ENCODE data around the gene PSENEN. TPM values are rescaled to one million over a fixed set of nuclear protein-coding genes. Genes with fewer than 3 reads are reported as not detected.

The PSENEN gene
- polyA plus RNA-seq, 4 donors, result 59.7 to 95.9 (median 70.1) TPM

DNA sequence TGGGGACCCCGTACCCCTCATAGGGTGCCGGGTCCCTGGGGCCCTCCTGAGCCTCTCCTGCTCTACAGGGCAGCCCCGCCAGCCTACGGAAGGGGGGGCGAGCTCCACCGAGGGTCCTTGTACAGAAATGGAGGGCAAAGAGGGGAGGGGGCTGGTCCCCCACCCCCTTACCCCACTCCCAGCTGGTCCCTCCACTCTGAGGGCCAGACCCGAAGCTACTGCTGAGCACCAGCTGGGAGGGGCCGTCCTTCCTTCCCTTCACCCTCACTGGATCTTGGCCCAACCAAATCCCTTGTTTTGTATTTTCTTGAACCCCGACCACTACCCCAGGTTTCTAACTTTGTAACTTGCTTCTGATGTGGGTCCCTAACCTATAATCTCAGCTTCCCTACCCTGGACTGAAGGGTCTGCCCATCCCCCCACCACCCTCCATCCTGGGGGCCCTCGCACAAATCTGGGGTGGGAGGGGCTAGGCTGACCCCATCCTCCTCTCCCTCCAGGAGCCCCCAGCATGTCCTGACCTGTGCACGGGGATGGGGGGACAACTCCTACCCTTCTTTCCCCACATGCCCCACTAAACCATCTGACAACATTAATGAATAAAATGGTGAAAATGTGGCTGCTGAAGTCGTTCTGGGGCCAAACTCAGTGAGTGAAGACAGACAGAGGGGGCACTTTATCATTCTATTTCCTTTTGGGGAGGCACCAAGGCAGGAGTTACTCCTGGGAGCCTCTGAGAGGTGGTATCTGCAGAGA, 42.9 kb downstream of the PSENEN start:
- FAIRE-seq (no peak), DNase-seq (no peak)
- peaks cover 0 to 14% (median 0%) of the 10 kb centered on the region in 3 donors for H3K4me1 ChIP-seq (ENCODE audit: control insufficient read depth in 3 of 3, insufficient read depth in 2 of 3, low read depth in 1 of 3, low read length in 2 of 3)
- no peaks in the 10 kb centered on the region for H3K27me3 ChIP-seq (ENCODE audit: control insufficient read depth in 3 of 3, insufficient read depth in 3 of 3, low read length in 3 of 3)
- no peak overlapping the region for H3K27ac ChIP-seq (ENCODE audit: low read depth in 1 of 3, low read length in 2 of 3)
- no peaks in the 10 kb centered on the region for H3K9me3 ChIP-seq (ENCODE audit: control insufficient read depth in 2 of 2, insufficient read depth in 1 of 2, low read depth in 1 of 2, low read length in 1 of 2)
- H3K36me3 ChIP-seq (ENCODE audit: control insufficient read depth in 3 of 3, insufficient read depth in 2 of 3, low read depth in 1 of 3, low read length in 3 of 3), result peaks cover 0 to 10% (median 2%) of the 10 kb centered on the region in 3 donors
- 78 to 86% (median 82%) methylated on average over 12 of the region's 12 CpGs for WGBS, 3 donors
- H3K4me3 ChIP-seq (ENCODE audit: low read depth in 1 of 3, low read length in 3 of 3), result no peak overlapping the region

DNA sequence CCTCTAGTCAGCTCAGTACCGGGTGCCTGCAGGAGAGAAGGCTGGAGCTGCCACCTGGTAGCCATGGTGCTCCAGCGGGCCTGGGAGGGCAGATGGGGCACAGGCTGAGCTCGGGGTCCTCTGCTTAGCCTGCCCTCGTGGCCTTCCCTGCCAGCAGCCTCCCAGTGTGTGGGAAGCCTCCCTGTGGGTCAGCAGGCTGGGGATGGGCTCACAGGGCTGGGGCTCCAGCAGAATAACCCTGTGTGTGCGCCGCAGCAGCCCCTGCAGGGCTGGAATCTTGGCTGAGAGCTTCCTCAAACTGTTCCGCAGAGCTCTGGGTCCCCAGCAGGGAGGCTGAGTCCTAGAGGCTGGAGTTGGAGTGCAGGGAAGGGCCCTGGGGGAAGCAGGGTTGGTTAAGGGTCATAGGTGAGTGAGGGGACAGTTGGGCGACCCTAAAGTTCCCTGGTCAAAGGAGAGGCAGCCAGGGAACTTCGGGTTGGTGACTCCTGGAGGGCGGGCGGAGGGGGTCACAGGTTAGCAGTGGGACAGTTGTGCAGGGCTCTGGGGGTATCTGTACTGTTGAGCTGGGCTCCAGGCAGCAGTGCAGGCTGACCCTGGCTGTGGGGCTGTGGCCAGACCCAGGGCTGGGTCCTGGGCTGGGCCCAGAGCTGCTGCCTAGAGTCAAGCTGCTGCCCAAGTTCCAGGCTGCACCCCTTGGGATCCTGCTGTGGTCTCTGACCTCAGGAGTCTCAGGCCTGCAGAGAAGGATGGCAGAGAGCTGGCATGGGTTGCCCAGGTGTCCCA, 43.9 kb downstream of the PSENEN start:
- H3K27me3 ChIP-seq (ENCODE audit: control insufficient read depth in 3 of 3, insufficient read depth in 3 of 3, low read length in 3 of 3), result no peaks in the 10 kb centered on the region
- H3K36me3 ChIP-seq (ENCODE audit: control insufficient read depth in 3 of 3, insufficient read depth in 2 of 3, low read depth in 1 of 3, low read length in 3 of 3), result peaks cover 0 to 6% (median 2%) of the 10 kb centered on the region in 3 donors
- H3K27ac ChIP-seq (ENCODE audit: low read depth in 1 of 3, low read length in 2 of 3), result no peak overlapping the region
- no peak overlapping the region for H3K4me3 ChIP-seq (ENCODE audit: low read depth in 1 of 3, low read length in 3 of 3)
- 79 to 85% (median 84%) methylated on average over 11 of the region's 11 CpGs for WGBS, 3 donors
- DNase-seq (no peak), FAIRE-seq (no peak)
- H3K9me3 ChIP-seq (ENCODE audit: control insufficient read depth in 2 of 2, insufficient read depth in 1 of 2, low read depth in 1 of 2, low read length in 1 of 2), result no peaks in the 10 kb centered on the region
- H3K4me1 ChIP-seq (ENCODE audit: control insufficient read depth in 3 of 3, insufficient read depth in 2 of 3, low read depth in 1 of 3, low read length in 2 of 3), result peaks cover 0 to 14% (median 0%) of the 10 kb centered on the region in 3 donors

DNA sequence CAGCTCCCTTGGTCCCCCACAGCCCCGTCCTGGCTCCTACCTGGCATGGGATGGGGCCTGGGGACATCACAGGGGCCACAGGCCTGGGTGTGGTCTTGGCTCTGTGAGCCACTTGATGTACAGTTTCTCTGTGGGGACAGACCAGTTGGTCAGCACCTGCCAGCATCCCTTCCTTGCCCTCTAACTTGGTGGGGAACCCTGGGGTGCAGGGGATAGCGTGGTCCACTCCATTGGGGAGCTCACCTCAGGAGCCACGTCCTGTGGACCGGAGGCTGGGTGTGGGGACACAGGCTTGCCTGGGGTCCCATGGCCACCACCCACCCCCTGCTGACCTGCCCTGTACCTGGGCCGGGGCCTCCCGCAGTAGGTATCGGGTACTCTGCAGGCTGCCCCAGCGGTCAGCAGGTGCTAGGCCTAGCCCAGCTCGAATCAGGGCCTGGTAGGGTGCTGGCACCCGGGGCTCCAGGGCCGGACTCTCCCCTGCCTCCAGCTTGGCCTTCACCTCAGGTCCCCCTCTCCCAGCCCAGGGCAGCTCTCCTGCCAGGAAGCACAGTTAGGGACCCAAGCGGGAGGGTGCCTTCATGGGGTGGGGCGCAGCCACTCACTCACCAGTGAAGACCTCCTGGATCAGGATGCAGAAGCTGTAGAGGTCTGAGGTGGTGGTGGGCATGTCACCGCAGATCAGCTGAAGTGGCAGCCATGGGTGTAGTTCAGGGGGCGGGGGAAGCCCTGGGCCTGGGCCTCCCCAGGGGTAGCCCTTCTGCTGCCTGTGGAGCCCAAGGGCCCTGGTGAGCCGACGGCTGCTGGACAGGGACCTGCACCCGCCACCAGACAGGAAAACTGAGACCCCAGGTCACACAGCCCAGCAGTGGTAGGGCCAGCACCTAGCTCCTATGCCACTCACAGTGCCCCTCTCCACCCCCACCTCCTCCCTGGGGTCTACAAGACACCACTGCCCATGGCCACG, 44.8 kb downstream of the PSENEN start:
- H3K4me1 ChIP-seq (ENCODE audit: control insufficient read depth in 3 of 3, insufficient read depth in 2 of 3, low read depth in 1 of 3, low read length in 2 of 3), result peaks cover 0 to 14% (median 0%) of the 10 kb centered on the region in 3 donors
- FAIRE-seq, result no peak
- H3K4me3 ChIP-seq (ENCODE audit: low read depth in 1 of 3, low read length in 3 of 3), result no peak overlapping the region
- peaks cover 0 to 4% (median 2%) of the 10 kb centered on the region in 3 donors for H3K36me3 ChIP-seq (ENCODE audit: control insufficient read depth in 3 of 3, insufficient read depth in 2 of 3, low read depth in 1 of 3, low read length in 3 of 3)
- no peak for DNase-seq
- WGBS, 3 donors, result 82 to 90% (median 89%) methylated on average over 17 to 19 of the region's 19 CpGs
- no peaks in the 10 kb centered on the region for H3K9me3 ChIP-seq (ENCODE audit: control insufficient read depth in 2 of 2, insufficient read depth in 1 of 2, low read depth in 1 of 2, low read length in 1 of 2)
- no peaks in the 10 kb centered on the region for H3K27me3 ChIP-seq (ENCODE audit: control insufficient read depth in 3 of 3, insufficient read depth in 3 of 3, low read length in 3 of 3)
- no peak overlapping the region for H3K27ac ChIP-seq (ENCODE audit: low read depth in 1 of 3, low read length in 2 of 3)

DNA sequence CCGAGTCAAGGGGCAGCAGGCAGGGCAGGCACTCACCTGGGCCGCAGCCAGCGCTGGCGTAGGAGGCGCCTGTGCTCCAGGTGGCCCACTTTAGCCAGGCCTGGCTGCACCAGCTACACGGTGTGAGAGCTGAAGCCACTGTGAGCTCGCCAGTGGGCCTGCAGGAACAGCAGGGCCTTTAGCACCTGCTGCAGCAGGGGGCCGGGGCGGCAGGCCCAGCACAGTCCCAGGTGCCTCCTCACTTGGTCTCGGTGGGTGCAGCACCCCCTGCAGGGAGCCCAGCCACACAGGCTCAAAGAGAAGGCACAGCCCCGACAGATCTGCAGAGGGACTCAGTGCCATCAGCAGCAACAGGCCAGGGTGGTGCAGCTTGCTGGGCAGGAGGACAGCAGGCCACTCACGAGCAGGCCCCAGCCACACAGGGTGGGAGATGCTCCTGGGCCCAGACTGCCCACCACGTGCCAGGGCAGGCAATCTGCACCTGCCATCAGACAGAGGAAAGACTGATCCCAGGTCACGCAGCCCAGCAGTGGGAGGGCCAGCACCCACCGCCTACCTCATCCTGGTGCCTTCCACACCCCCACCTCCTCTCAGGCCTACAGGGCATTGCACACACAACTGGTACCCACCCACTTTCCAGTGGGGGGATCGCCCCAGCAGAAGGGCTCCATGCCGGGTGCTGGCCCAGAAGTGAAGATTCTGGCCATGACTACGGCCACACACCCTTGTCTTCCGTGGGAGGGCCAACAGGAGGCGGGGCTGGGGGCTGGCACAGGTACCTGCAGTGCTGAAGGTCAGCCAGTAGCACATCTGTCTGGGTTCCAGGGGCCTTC, 45.7 kb downstream of the PSENEN start:
- DNase-seq, result no peak
- Histone ChIP-seq H3K9me3 (ENCODE audit: control insufficient read depth in 2 of 2, insufficient read depth in 1 of 2, low read depth in 1 of 2, low read length in 1 of 2) (no peaks in the 10 kb centered on the region), H3K36me3 (ENCODE audit: control insufficient read depth in 3 of 3, insufficient read depth in 2 of 3, low read depth in 1 of 3, low read length in 3 of 3) (peaks cover 0 to 2% (median 2%) of the 10 kb centered on the region in 3 donors), H3K27ac (ENCODE audit: low read depth in 1 of 3, low read length in 2 of 3) (no peak overlapping the region), H3K4me3 (ENCODE audit: low read depth in 1 of 3, low read length in 3 of 3) (no peak overlapping the region), H3K27me3 (ENCODE audit: control insufficient read depth in 3 of 3, insufficient read depth in 3 of 3, low read length in 3 of 3) (peaks cover 0 to 2% (median under 1%) of the 10 kb centered on the region in 3 donors), H3K4me1 (ENCODE audit: control insufficient read depth in 3 of 3, insufficient read depth in 2 of 3, low read depth in 1 of 3, low read length in 2 of 3) (peaks cover 0 to 7% (median 0%) of the 10 kb centered on the region in 3 donors)
- FAIRE-seq, result no peak
- 55 to 63% (median 56%) methylated on average over 18 to 20 of the region's 20 CpGs for WGBS, 3 donors

DNA sequence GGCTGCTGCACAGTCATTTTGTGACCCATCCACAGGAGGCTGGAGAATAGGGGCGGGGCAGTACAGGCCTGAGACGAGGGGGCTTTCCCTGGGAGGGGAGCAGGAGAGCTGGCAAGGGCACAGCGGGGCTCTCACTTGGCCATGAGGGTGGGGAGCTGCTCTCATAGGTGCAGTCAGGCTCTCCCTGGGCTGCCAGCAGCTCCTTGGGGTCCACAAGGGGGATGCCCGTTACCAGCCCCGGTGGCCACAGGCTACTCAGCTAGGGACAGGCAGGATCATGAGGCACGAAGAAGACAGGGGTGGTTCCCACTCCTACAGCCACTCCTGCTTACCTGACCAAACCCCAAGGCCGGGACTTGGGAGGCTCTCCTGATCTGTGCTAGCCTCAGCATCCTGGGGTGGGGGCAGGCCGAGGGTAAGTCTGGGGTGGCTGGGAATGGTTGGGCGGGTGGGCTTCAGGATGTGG, 46.4 kb downstream of the PSENEN start:
- Histone ChIP-seq H3K36me3 (ENCODE audit: control insufficient read depth in 3 of 3, insufficient read depth in 2 of 3, low read depth in 1 of 3, low read length in 3 of 3) (peaks cover 0 to 2% (median 2%) of the 10 kb centered on the region in 3 donors), H3K27me3 (ENCODE audit: control insufficient read depth in 3 of 3, insufficient read depth in 3 of 3, low read length in 3 of 3) (peaks cover 0 to 8% (median 7%) of the 10 kb centered on the region in 3 donors), H3K4me1 (ENCODE audit: control insufficient read depth in 3 of 3, insufficient read depth in 2 of 3, low read depth in 1 of 3, low read length in 2 of 3) (peaks cover 0 to under 1% (median 0%) of the 10 kb centered on the region in 3 donors), H3K4me3 (ENCODE audit: low read depth in 1 of 3, low read length in 3 of 3) (no peak overlapping the region), H3K27ac (ENCODE audit: low read depth in 1 of 3, low read length in 2 of 3) (no peak overlapping the region), H3K9me3 (ENCODE audit: control insufficient read depth in 2 of 2, insufficient read depth in 1 of 2, low read depth in 1 of 2, low read length in 1 of 2) (no peaks in the 10 kb centered on the region)
- FAIRE-seq (no peak), DNase-seq (no peak)
- WGBS, 3 donors, result 76 to 85% (median 78%) methylated on average over 9 of the region's 9 CpGs

DNA sequence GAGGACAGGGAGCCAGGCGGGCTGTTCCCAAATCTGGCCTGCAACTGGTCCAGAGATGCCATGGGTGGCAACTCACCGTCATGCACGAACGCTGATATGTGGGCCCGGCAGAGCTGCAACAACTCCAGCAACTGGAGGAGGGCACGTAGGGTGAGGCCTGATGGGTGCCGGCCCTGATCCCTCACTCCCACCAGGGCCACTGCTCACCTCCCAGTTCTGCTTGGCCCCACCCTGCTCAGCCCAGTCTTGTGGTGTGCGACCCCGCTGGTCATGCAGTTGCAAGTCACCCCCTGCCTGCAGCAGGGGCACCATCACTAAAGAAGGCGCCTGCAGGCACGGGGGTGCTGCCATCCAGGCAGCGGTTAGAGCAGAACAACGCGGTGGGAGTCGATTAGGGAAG, 46.9 kb downstream of the PSENEN start:
- H3K4me1 ChIP-seq (ENCODE audit: control insufficient read depth in 3 of 3, insufficient read depth in 2 of 3, low read depth in 1 of 3, low read length in 2 of 3), result no peaks in the 10 kb centered on the region
- H3K27me3 ChIP-seq (ENCODE audit: control insufficient read depth in 3 of 3, insufficient read depth in 3 of 3, low read length in 3 of 3), result peaks cover 0 to 13% (median 8%) of the 10 kb centered on the region in 3 donors
- H3K36me3 ChIP-seq (ENCODE audit: control insufficient read depth in 3 of 3, insufficient read depth in 2 of 3, low read depth in 1 of 3, low read length in 3 of 3), result peaks cover 0 to under 1% (median under 1%) of the 10 kb centered on the region in 3 donors
- H3K9me3 ChIP-seq (ENCODE audit: control insufficient read depth in 2 of 2, insufficient read depth in 1 of 2, low read depth in 1 of 2, low read length in 1 of 2), result no peaks in the 10 kb centered on the region
- WGBS, 3 donors, result 85 to 94% (median 91%) methylated on average over 15 of the region's 15 CpGs
- H3K4me3 ChIP-seq (ENCODE audit: low read depth in 1 of 3, low read length in 3 of 3), result no peak overlapping the region
- DNase-seq (no peak), FAIRE-seq (no peak)
- H3K27ac ChIP-seq (ENCODE audit: low read depth in 1 of 3, low read length in 2 of 3), result no peak overlapping the region

DNA sequence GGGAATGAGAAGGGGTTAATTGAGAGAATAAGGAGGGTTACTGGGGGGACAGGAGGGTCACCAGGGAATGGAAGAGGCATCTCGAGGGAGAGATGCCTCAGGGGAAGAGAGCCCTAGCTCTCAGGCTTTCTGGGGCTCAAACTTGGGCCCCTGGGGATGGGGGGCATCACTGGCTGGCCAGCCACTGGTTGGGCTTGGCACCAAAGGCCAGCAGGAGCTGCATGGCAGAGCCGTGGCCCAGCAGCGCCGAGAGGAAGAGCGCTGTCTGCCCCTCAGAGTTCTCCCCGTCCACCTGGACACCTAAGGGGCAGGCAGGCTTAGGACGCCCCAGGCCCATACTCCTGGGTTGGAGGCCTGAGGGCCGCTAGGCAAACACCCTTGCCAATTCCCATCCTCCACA, 47.4 kb downstream of the PSENEN start:
- H3K27me3 ChIP-seq (ENCODE audit: control insufficient read depth in 3 of 3, insufficient read depth in 3 of 3, low read length in 3 of 3), result peaks cover 0 to 19% (median 8%) of the 10 kb centered on the region in 3 donors
- FAIRE-seq (no peak), DNase-seq (no peak)
- no peak overlapping the region for H3K27ac ChIP-seq (ENCODE audit: low read depth in 1 of 3, low read length in 2 of 3)
- WGBS, 3 donors, result 74 to 77% (median 76%) methylated on average over 8 of the region's 8 CpGs
- H3K4me1 ChIP-seq (ENCODE audit: control insufficient read depth in 3 of 3, insufficient read depth in 2 of 3, low read depth in 1 of 3, low read length in 2 of 3), result no peaks in the 10 kb centered on the region
- H3K36me3 ChIP-seq (ENCODE audit: control insufficient read depth in 3 of 3, insufficient read depth in 2 of 3, low read depth in 1 of 3, low read length in 3 of 3), result no peaks in the 10 kb centered on the region
- no peaks in the 10 kb centered on the region for H3K9me3 ChIP-seq (ENCODE audit: control insufficient read depth in 2 of 2, insufficient read depth in 1 of 2, low read depth in 1 of 2, low read length in 1 of 2)
- no peak overlapping the region for H3K4me3 ChIP-seq (ENCODE audit: low read depth in 1 of 3, low read length in 3 of 3)
